CD4-positive, alpha-beta T cell (primary cell): ENCODE results near the gene DUS4L. TPM values are rescaled to one million over a fixed set of nuclear protein-coding genes. Genes with fewer than 3 reads are reported as not detected.

ENCODE experiments used
- ATAC-seq: fragments of 200-7000 bp; cut with Tn5 transposase; one replicate; pipeline ENCODE4 v1.10.0; 2022; ENCODE audit warnings: mild to moderate bottlenecking; ENCODE audit not compliant: poor library complexity
- CTCF ChIA-PET: fragments of 350-600 bp; sonication (Branson Sonifier 250); formaldehyde crosslinking; loops from one replicate; lab custom pipeline; 2021; ENCODE audit warnings: antibody characterized with exemption, inconsistent platforms; lab: Charles Lee
- POLR2A ChIA-PET: fragments of 350-600 bp; sonication (Branson Sonifier 250); formaldehyde crosslinking; loops from one replicate; lab custom pipeline; 2021; ENCODE audit warnings: antibody characterized with exemption, inconsistent platforms; lab: Charles Lee
- DNase-seq, 14 experiments: peaks; one replicate each; pipeline ENCODE4 v3.0.0-alpha.2; 2013 to 2020; ENCODE audit warnings: mixed read lengths in 2 of 14
- H3K27ac ChIP-seq, 2 donors: one replicate each; pipeline versions ENCODE4 v1.5.1 to v1.7.0; 2013; ENCODE audit warnings: low read length in 2 of 2, low read depth in 1 of 2, mild to moderate bottlenecking in 1 of 2
- H3K27me3 ChIP-seq, 2 experiments: 1 replicate in 1 of 2; 2 replicates in 1 of 2; pipeline versions ENCODE4 v1.6.1 to v1.7.0; 2013; ENCODE audit warnings: low read length in 2 of 2, control low read depth in 1 of 2, mild to moderate bottlenecking in 1 of 2, moderate library complexity in 1 of 2; ENCODE audit not compliant: insufficient read depth in 2 of 2, control insufficient read depth in 1 of 2
- H3K36me3 ChIP-seq: one replicate; pipeline ENCODE4 v1.6.1; 2013; ENCODE audit warnings: low read length, control low read depth; ENCODE audit not compliant: insufficient read depth
- H3K4me1 ChIP-seq: one replicate; pipeline ENCODE4 v1.6.1; 2013; ENCODE audit warnings: low read length, control low read depth; ENCODE audit not compliant: insufficient read depth
- H3K4me3 ChIP-seq: one replicate; pipeline ENCODE4 v1.5.1; 2013; ENCODE audit warnings: mild to moderate bottlenecking, low read length, moderate library complexity
- H3K9me3 ChIP-seq, 2 experiments: 1 replicate in 1 of 2; 2 replicates in 1 of 2; pipeline versions ENCODE4 v1.6.1 to v1.7.0; 2013; ENCODE audit warnings: low read length in 2 of 2, mild to moderate bottlenecking in 2 of 2, control low read depth in 1 of 2, moderate library complexity in 1 of 2; ENCODE audit not compliant: control insufficient read depth in 1 of 2, insufficient read depth in 1 of 2
- H3K27ac Mint-ChIP-seq: one replicate; pipeline ENCODE4 v1.8.0; 2020; ENCODE audit warnings: mixed read lengths
- H3K27me3 Mint-ChIP-seq: one replicate; pipeline ENCODE4 v1.8.0; 2021; ENCODE audit warnings: mixed read lengths
- H3K36me3 Mint-ChIP-seq: one replicate; pipeline ENCODE4 v1.8.0; 2021; ENCODE audit warnings: low read depth, mixed read lengths
- H3K4me1 Mint-ChIP-seq: one replicate; pipeline ENCODE4 v1.8.0; 2021; ENCODE audit warnings: low read depth, mixed read lengths
- H3K4me3 Mint-ChIP-seq: one replicate; pipeline ENCODE4 v1.8.0; 2020; ENCODE audit warnings: mild to moderate bottlenecking, mixed read lengths
- H3K9me3 Mint-ChIP-seq: one replicate; pipeline ENCODE4 v1.8.0; 2020; ENCODE audit warnings: mixed read lengths
- intact Hi-C, 2 experiments: fragments of 100-400 bp; cut with DNase I in 1 of 2; cut with micrococcal nuclease in 1 of 2; formaldehyde crosslinking; loops; one replicate each; pipeline versions ENCODE4 v1.15.1 to v1.9.0; 2023 to 2025; cut with DNase I, micrococcal nuclease
- total RNA-seq, 174 experiments: library from RNA in 2 of 174; stranded (reverse) in 2 of 174; gene quantifications; one replicate each; pipeline ENCODE4 v1.2.3 and lab custom pipeline; 2021 to 2026
- TF ChIP-seq, protein P1 (sequence below): fragments of 200-600 bp; IDR thresholded peaks from one replicate; pipeline ENCODE4 v1.8.0; 2022; ENCODE audit warnings: antibody characterized with exemption, mild to moderate bottlenecking

DUS4L gene
- total RNA-seq, 2 experiments from 2014 or later = 14.3 to 14.4 TPM

DNA sequence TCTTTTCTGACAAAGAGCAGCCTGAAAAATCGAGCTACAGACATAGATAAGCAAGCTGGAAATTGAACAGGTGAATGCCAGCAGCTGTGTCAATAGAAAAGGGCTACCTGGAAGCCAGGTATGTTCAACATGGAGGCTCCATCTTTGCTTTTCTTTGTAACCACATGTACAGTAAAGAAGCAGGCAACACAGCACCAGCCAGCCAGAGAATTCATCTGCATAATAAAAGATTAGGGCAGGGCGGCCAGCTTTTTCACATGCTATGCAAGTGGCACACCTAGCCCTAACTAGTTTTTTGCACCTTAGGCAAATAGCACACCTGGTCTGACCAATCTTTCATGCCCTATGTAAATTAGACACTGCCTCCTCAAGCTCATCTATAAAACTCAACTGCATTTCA is 25.8 kb upstream of the DUS4L start:
- Mint-ChIP-seq H3K27ac (no peak overlapping the region), H3K27me3 (no peaks in the 10 kb centered on the region), H3K9me3 (peaks cover 12% of the 10 kb centered on the region), H3K4me1 (peaks cover 46% of the 10 kb centered on the region), H3K4me3 (no peak overlapping the region), H3K36me3 (peaks cover 96% of the 10 kb centered on the region)
- TF ChIP-seq, protein P1, sequence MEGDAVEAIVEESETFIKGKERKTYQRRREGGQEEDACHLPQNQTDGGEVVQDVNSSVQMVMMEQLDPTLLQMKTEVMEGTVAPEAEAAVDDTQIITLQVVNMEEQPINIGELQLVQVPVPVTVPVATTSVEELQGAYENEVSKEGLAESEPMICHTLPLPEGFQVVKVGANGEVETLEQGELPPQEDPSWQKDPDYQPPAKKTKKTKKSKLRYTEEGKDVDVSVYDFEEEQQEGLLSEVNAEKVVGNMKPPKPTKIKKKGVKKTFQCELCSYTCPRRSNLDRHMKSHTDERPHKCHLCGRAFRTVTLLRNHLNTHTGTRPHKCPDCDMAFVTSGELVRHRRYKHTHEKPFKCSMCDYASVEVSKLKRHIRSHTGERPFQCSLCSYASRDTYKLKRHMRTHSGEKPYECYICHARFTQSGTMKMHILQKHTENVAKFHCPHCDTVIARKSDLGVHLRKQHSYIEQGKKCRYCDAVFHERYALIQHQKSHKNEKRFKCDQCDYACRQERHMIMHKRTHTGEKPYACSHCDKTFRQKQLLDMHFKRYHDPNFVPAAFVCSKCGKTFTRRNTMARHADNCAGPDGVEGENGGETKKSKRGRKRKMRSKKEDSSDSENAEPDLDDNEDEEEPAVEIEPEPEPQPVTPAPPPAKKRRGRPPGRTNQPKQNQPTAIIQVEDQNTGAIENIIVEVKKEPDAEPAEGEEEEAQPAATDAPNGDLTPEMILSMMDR = no peak
- no peak overlapping the region for H3K4me3 ChIP-seq
- POLR2A ChIA-PET = no interaction called here
- CTCF ChIA-PET = interaction anchor here (1.5 kb wide), 1 partner anchor 20 kb away, joined by 5 read pairs; no protein-coding TSS in a partner anchor
- intact Hi-C loops = no loop called here
- no peak for ATAC-seq
- no peak for DNase-seq
- no peaks in the 10 kb centered on the region for H3K9me3 ChIP-seq
- no peaks in the 10 kb centered on the region for H3K4me1 ChIP-seq
- H3K36me3 ChIP-seq = peaks cover 44% of the 10 kb centered on the region
- no peak overlapping the region for H3K27ac ChIP-seq
- H3K27me3 ChIP-seq = no peaks in the 10 kb centered on the region

DNA sequence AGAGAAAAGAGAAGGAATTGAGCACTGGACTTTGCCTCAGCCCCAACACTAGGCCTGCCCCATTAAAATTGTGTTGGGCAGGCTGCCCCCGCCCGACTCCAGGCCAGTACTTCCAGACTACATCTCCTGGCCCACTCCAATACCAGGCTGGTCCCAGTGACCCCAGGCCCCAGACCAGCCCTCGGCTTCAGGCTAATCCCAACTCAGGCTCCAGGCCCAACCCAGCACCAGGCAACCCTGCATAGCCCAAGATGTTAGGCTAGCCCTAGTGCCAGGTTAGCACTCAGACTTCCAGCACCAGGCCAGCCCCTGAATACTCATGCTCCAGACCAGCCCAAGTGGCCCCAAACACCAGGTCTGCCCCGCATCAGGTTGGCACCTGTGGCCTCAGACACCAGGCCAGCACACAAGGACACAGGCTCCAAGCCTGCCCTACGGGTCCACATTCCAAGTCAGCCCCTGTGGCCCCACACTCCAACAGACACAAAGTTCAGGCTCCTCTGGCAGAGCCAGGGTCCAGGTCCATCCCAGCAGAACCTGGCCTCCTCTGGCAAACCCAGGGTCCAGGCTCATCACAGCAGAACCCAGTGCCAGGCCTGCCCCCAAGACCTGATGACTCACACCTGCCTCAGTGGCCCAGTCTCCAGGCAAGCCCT is 20.3 kb upstream of the DUS4L start:
- no peaks in the 10 kb centered on the region for H3K27me3 Mint-ChIP-seq
- intact Hi-C loops = no loop called here
- H3K4me3 Mint-ChIP-seq = no peak overlapping the region
- no peaks in the 10 kb centered on the region for H3K27me3 ChIP-seq
- peaks cover 13% of the 10 kb centered on the region for H3K4me1 ChIP-seq
- peaks cover 68% of the 10 kb centered on the region for H3K36me3 ChIP-seq
- peaks cover 12 to 22% of the 10 kb centered on the region in 2 experiments for H3K9me3 ChIP-seq
- H3K27ac Mint-ChIP-seq = no peak overlapping the region
- TF ChIP-seq, protein P1 = no peak
- ATAC-seq (no peak), DNase-seq (no peak)
- ChIA-PET CTCF (no interaction called here), POLR2A (no interaction called here)
- H3K9me3 Mint-ChIP-seq = peaks cover 10% of the 10 kb centered on the region
- H3K36me3 Mint-ChIP-seq = peaks cover 94% of the 10 kb centered on the region
- no peak overlapping the region for H3K27ac ChIP-seq
- no peak overlapping the region for H3K4me3 ChIP-seq
- peaks cover 28% of the 10 kb centered on the region for H3K4me1 Mint-ChIP-seq

DNA sequence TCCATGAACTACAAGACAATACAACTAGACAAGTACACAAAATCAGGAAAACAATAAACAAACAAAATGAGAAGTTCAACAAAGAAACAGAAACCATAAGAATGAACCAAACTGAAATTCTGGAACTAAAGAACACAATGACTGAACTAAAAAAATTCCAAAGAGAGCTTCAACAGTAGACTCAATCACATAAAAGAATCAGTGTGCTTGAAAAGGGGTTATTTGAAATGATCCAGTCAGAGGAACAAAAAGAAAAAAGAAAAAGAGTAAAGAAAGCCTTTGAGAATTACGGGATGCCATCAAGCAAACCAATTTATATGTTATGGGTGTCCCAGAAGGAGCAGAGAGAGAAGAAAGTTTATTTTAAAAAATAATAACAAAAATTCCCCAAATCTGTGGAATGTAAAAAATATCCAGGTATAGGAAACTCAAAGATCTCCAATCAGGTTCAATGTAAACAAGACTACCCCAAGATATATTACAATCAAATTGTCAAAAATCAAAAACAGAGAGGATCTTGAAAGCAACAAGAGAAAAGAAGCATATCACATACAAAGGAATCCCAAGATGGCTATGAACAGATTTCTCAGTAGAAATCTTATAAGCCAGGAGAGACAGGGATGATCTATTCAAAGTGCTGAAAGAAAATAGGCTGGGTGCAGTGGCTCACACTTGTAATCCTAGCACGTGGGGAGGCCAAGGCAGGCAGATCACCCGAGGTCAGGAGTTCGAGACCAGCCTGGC is 18.8 kb upstream of the DUS4L start:
- Mint-ChIP-seq H3K4me1 (peaks cover 36% of the 10 kb centered on the region), H3K9me3 (peaks cover 12% of the 10 kb centered on the region), H3K36me3 (peaks cover 94% of the 10 kb centered on the region), H3K4me3 (no peak overlapping the region), H3K27ac (no peak overlapping the region), H3K27me3 (no peaks in the 10 kb centered on the region)
- TF ChIP-seq, protein P1 = no peak
- no peak overlapping the region for H3K27ac ChIP-seq
- ChIA-PET POLR2A (no interaction called here), CTCF (no interaction called here)
- DNase-seq = no peak
- H3K4me1 ChIP-seq = peaks cover 13% of the 10 kb centered on the region
- H3K4me3 ChIP-seq = no peak overlapping the region
- H3K36me3 ChIP-seq = peaks cover 63% of the 10 kb centered on the region
- intact Hi-C loops = no loop called here
- peaks cover 12 to 22% of the 10 kb centered on the region in 2 experiments for H3K9me3 ChIP-seq
- no peaks in the 10 kb centered on the region for H3K27me3 ChIP-seq
- ATAC-seq = no peak
